ENCODE measurements around the gene OR52B2. TPM values are rescaled to one million over a fixed set of nuclear protein-coding genes. Genes with fewer than 3 reads are reported as not detected.
A peak's percentile ranks its signal among the peaks of the same experiment; 100 is the strongest.

Gene OR52B2
- total RNA-seq (2021), result not detected in 3 replicates
- Bru-seq, nascent RNA, result percentile 22 among the genes with signal in this experiment
- long read RNA-seq, experiment 1, result 0 reads
- long read RNA-seq, experiment 2, result 0 reads
- long read RNA-seq, experiment 3, result 0 reads

DNA sequence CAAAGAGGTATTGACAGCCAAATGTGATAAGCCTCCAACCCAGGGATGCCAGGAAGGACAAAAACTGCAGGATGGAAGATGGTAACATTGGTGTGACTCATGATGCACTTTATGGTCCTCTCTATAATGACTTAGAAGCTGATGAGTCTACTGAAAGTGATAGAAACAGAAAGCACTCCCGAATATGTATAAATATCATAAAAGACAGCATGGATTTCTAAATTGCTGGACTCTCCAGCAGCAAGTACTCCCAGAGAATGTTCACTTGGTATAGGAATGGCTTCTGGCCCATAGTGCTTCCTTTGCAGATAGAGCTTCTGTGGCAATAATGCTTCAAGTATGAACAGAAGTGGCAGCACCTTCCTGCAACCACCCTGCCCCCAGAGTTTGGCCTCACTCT lies at the start of gene OR52B2:
Gene OR52B2, minus strand, starts transcription at position 101 of the 400 bp plus-strand sequence. Its CDS starts 0 bp downstream, at position 101.
- ChIA-PET POLR2A (no interaction called here), CTCF (no interaction called here)
- DNase-seq (ENCODE audit: low spot score) (no peak), ATAC-seq (no peak)
- Mint-ChIP-seq H3K27ac (no peak within 1 kb of the TSS), H3K4me3 (no peak within 1 kb of the TSS), H3K36me3 (no peaks in the 10 kb centered on the region), H3K4me1 (peaks cover 6% of the 10 kb centered on the region), H3K27me3 (ENCODE audit: low read depth) (no peaks in the 10 kb centered on the region), H3K9me3 (peaks cover 11% of the 10 kb centered on the region)
- TF ChIP-seq, protein P1, sequence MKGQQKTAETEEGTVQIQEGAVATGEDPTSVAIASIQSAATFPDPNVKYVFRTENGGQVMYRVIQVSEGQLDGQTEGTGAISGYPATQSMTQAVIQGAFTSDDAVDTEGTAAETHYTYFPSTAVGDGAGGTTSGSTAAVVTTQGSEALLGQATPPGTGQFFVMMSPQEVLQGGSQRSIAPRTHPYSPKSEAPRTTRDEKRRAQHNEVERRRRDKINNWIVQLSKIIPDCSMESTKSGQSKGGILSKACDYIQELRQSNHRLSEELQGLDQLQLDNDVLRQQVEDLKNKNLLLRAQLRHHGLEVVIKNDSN (CRISPR knock-in tag; IDR thresholded peaks at IDR 0.05), result no peak
- TF ChIP-seq NFE2L1 (CRISPR knock-in tag; IDR thresholded peaks at IDR 0.05) (no peak), FOXK1 (CRISPR knock-in tag; IDR thresholded peaks at IDR 0.05) (no peak), KAT7 (CRISPR knock-in tag; IDR thresholded peaks at IDR 0.05; ENCODE audit: borderline replicate concordance) (no peak), SP1 (CRISPR knock-in tag; conservative IDR thresholded peaks at IDR 0.05) (no peak)
- TF ChIP-seq, protein P2, sequence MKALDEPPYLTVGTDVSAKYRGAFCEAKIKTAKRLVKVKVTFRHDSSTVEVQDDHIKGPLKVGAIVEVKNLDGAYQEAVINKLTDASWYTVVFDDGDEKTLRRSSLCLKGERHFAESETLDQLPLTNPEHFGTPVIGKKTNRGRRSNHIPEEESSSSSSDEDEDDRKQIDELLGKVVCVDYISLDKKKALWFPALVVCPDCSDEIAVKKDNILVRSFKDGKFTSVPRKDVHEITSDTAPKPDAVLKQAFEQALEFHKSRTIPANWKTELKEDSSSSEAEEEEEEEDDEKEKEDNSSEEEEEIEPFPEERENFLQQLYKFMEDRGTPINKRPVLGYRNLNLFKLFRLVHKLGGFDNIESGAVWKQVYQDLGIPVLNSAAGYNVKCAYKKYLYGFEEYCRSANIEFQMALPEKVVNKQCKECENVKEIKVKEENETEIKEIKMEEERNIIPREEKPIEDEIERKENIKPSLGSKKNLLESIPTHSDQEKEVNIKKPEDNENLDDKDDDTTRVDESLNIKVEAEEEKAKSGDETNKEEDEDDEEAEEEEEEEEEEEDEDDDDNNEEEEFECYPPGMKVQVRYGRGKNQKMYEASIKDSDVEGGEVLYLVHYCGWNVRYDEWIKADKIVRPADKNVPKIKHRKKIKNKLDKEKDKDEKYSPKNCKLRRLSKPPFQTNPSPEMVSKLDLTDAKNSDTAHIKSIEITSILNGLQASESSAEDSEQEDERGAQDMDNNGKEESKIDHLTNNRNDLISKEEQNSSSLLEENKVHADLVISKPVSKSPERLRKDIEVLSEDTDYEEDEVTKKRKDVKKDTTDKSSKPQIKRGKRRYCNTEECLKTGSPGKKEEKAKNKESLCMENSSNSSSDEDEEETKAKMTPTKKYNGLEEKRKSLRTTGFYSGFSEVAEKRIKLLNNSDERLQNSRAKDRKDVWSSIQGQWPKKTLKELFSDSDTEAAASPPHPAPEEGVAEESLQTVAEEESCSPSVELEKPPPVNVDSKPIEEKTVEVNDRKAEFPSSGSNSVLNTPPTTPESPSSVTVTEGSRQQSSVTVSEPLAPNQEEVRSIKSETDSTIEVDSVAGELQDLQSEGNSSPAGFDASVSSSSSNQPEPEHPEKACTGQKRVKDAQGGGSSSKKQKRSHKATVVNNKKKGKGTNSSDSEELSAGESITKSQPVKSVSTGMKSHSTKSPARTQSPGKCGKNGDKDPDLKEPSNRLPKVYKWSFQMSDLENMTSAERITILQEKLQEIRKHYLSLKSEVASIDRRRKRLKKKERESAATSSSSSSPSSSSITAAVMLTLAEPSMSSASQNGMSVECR (CRISPR knock-in tag; IDR thresholded peaks at IDR 0.05; ENCODE audit: borderline replicate concordance), result no peak
- TF ChIP-seq, protein P3, sequence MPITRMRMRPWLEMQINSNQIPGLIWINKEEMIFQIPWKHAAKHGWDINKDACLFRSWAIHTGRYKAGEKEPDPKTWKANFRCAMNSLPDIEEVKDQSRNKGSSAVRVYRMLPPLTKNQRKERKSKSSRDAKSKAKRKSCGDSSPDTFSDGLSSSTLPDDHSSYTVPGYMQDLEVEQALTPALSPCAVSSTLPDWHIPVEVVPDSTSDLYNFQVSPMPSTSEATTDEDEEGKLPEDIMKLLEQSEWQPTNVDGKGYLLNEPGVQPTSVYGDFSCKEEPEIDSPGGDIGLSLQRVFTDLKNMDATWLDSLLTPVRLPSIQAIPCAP (CRISPR knock-in tag; IDR thresholded peaks at IDR 0.05), result no peak

DNA sequence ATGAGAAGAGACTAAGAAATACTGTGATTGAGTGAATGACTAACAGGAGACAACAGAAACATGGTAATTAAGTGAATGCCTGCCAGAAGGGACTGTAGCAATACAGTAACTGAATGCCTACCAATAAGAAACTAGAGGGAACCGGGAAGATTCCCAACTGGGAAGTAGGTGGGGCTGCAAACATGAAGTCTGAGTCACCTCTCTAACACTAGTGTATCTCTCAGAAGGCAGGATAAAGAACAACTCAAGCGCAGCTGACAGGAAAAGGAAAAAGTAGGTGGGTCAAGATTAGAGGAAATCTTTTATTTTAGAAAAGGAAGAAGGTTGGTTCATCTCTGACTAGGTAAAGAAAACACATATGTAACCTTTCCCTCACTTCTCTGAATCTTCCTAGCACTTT lies 49.2 kb upstream of the OR52B2 start:
- no peak for DNase-seq (ENCODE audit: low spot score)
- peaks cover 25% of the 10 kb centered on the region for H3K36me3 Mint-ChIP-seq
- TF ChIP-seq TEAD1 (CRISPR knock-in tag; IDR thresholded peaks at IDR 0.05) (no peak), ZNF121 (CRISPR knock-in tag; IDR thresholded peaks at IDR 0.05) (no peak), JAZF1 (CRISPR knock-in tag; IDR thresholded peaks at IDR 0.05) (no peak), ZNF317 (CRISPR knock-in tag; IDR thresholded peaks at IDR 0.05; ENCODE audit: borderline replicate concordance, low read depth) (no peak)
- TF ChIP-seq, protein P1 (CRISPR knock-in tag; IDR thresholded peaks at IDR 0.05), result no peak
- TF ChIP-seq, protein P2 (CRISPR knock-in tag; IDR thresholded peaks at IDR 0.05; ENCODE audit: borderline replicate concordance), result no peak

More for the DNA sequence above, 49.2 kb upstream of the OR52B2 start:
- H3K4me1 Mint-ChIP-seq, result no peaks in the 10 kb centered on the region
- ChIA-PET CTCF (no interaction called here), POLR2A (no interaction called here)
- H3K4me3 Mint-ChIP-seq, result no peak overlapping the region
- no peak overlapping the region for H3K27ac Mint-ChIP-seq
- no peaks in the 10 kb centered on the region for H3K27me3 Mint-ChIP-seq (ENCODE audit: low read depth)
- H3K9me3 Mint-ChIP-seq, result no peaks in the 10 kb centered on the region
- no peak for ATAC-seq

All from WTC11 (cell line).